Activated CD8-positive, alpha-beta T cell treated with anti-CD3 and anti-CD28 coated beads for 36 hours (primary cell): ENCODE measurements around the gene SEMA4C. TPM values are rescaled to one million over a fixed set of nuclear protein-coding genes. Genes with fewer than 3 reads are reported as not detected.

ENCODE experiments used
- ATAC-seq: fragments of 200-7000 bp; cut with Tn5 transposase; one replicate; pipeline ENCODE4 v1.10.0; 2021; ENCODE audit warnings: mild to moderate bottlenecking, moderate library complexity
- CTCF ChIA-PET: fragments of 350-600 bp; sonication (Branson Sonifier 250); formaldehyde crosslinking; loops from one replicate; lab custom pipeline; 2021; ENCODE audit warnings: antibody characterized with exemption; lab: Charles Lee
- POLR2A ChIA-PET: fragments of 350-600 bp; sonication (Branson Sonifier 250); formaldehyde crosslinking; loops from one replicate; lab custom pipeline; 2021; ENCODE audit warnings: antibody characterized with exemption; lab: Charles Lee
- DNase-seq: peaks from one replicate; pipeline ENCODE4 v3.0.0-alpha.2; 2020
- H3K27ac Mint-ChIP-seq: one replicate; pipeline ENCODE4 v1.8.0; 2021; ENCODE audit warnings: mild to moderate bottlenecking, mixed read lengths
- H3K27me3 Mint-ChIP-seq: one replicate; pipeline ENCODE4 v1.8.0; 2021; ENCODE audit warnings: mixed read lengths
- H3K36me3 Mint-ChIP-seq: one replicate; pipeline ENCODE4 v1.8.0; 2021; ENCODE audit warnings: low read depth, mixed read lengths
- H3K4me1 Mint-ChIP-seq: one replicate; pipeline ENCODE4 v1.8.0; 2021; ENCODE audit warnings: low read depth, mixed read lengths
- H3K4me3 Mint-ChIP-seq: one replicate; pipeline ENCODE4 v1.8.0; 2021; ENCODE audit warnings: mild to moderate bottlenecking, moderate library complexity, mixed read lengths
- H3K9me3 Mint-ChIP-seq: one replicate; pipeline ENCODE4 v1.8.0; 2021; ENCODE audit warnings: mixed read lengths
- intact Hi-C: fragments of 100-400 bp; cut with micrococcal nuclease; formaldehyde crosslinking; loops from one replicate; pipeline ENCODE4 v1.10.0; 2022
- total RNA-seq, 2 experiments: library from RNA; stranded (reverse); gene quantifications; one replicate each; pipeline ENCODE4 v1.2.3, GENCODE V29; 2021
- TF ChIP-seq, protein P1 (sequence below): fragments of 200-600 bp; IDR thresholded peaks from one replicate; pipeline ENCODE4 v1.8.0; 2022; ENCODE audit warnings: antibody characterized with exemption, mild to moderate bottlenecking

SEMA4C gene
- total RNA-seq, 2 experiments from 2014 or later = 10.4 to 12.4 TPM

DNA sequence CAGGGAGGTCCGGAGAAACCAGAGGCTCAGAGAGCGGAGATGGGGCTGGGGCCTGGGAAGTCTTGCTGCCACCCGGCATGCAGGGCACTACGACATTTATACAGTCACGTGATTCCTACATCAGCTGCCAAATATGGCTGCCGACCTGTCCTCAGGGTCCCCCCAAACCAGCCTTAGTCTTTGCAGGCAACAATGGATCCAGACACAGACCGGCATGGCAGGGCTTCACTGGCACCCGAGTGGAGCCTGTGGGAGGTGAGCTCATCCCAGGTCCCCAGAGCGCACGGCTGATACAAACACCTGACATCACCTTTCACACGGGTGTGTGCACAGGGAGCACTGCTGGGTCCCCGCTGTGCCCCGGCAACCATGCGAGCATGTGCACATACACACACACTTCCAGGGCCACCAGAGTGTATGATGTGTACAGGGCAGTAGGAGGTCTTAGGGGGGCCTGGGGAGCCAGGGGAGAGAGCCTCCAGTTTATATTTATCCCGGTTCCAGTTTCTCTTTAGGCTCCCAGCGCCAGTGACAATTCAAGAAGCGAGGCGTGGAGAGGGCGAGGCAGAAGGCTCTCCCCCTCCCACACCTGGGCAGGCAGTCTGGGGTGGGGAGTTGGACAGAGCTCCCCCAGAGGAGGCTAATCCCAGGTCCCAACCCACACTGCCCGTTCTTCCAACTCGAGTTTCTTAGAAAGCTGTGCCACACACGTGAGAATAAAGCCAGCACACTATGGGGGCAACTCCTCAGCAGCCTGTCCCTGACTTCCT is 2.7 kb downstream of the SEMA4C start:
- intact Hi-C loops = no loop called here
- Mint-ChIP-seq H3K27me3 (peaks cover 3% of the 10 kb centered on the region), H3K9me3 (no peaks in the 10 kb centered on the region), H3K27ac (peak overlapping the region; percentile 82), H3K4me1 (peaks cover 22% of the 10 kb centered on the region), H3K4me3 (peak overlapping the region; percentile 78), H3K36me3 (peaks cover 10% of the 10 kb centered on the region)
- TF ChIP-seq, protein P1, sequence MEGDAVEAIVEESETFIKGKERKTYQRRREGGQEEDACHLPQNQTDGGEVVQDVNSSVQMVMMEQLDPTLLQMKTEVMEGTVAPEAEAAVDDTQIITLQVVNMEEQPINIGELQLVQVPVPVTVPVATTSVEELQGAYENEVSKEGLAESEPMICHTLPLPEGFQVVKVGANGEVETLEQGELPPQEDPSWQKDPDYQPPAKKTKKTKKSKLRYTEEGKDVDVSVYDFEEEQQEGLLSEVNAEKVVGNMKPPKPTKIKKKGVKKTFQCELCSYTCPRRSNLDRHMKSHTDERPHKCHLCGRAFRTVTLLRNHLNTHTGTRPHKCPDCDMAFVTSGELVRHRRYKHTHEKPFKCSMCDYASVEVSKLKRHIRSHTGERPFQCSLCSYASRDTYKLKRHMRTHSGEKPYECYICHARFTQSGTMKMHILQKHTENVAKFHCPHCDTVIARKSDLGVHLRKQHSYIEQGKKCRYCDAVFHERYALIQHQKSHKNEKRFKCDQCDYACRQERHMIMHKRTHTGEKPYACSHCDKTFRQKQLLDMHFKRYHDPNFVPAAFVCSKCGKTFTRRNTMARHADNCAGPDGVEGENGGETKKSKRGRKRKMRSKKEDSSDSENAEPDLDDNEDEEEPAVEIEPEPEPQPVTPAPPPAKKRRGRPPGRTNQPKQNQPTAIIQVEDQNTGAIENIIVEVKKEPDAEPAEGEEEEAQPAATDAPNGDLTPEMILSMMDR = no peak
- CTCF ChIA-PET = interaction anchor here (1.2 to 7.1 kb wide), 4 partner anchors 9 to 246 kb away, joined by 4 to 61 read pairs (median 24); partner anchors contain the start of genes ANKRD36 and ANKRD39
- ATAC-seq = no peak
- DNase-seq = no peak
- POLR2A ChIA-PET = interaction anchor here (0.5 to 3.6 kb wide), 4 partner anchors 9 to 1685 kb away, joined by 3 to 30 read pairs (median 3); partner anchors contain the start of gene ANKRD39

DNA sequence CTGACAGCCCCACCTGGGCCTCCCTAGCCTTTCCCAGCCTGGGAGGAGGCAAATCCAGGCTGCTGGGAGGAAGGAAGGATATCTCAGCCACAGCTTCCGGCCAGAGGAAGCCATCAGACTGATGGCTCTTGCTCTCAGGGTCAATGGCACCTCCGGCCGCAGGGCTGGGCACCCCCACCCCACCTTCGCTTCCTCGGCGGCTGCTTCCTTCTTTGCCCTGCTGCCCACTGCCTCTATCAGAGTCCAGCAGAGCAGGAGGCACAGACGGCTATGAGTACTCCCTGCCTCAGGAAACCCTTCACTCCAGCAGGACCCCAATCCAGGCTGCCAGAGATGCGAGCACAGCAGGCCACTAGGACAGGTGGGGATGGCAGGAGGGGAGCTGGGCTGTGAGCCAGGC is 3.3 kb downstream of the SEMA4C start:
- ChIA-PET POLR2A (interaction anchor here (0.9 to 3.6 kb wide), 2 partner anchors 8 to 57 kb away, joined by 3 to 30 read pairs; partner anchors contain the start of gene ANKRD39), CTCF (interaction anchor here (4.5 to 7.1 kb wide), 2 partner anchors 9 to 86 kb away, joined by 38 to 61 read pairs; partner anchors contain the start of gene ANKRD39)
- Mint-ChIP-seq H3K36me3 (peaks cover 10% of the 10 kb centered on the region), H3K9me3 (no peaks in the 10 kb centered on the region), H3K4me1 (peaks cover 21% of the 10 kb centered on the region), H3K27ac (no peak overlapping the region), H3K4me3 (peak overlapping the region; percentile 78), H3K27me3 (peaks cover 3% of the 10 kb centered on the region)
- TF ChIP-seq, protein P1 = no peak
- intact Hi-C loops = no loop called here
- ATAC-seq (no peak), DNase-seq (no peak)

DNA sequence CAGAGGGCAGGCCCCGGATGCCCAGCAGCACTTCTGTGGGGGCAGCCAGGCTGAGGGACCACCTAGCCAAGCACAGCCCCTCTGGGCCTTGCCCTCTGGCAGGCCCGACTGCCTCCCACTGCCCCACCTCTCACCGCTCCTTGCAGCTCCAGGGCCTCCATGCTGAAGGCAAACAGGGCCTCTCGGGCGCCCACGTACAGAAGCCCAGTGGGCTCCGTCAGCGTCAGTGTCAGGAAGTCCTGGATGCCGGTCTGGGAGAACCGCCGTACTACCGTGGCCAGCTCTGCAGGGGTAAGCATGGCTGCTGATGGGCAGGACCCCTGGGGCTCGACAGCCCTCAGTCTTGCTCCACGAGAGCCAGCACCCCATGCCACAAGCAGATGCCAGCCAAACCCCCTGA is 3.7 kb downstream of the SEMA4C start:
- no peak overlapping the region for H3K4me3 Mint-ChIP-seq
- intact Hi-C loops = no loop called here
- no peak for DNase-seq
- TF ChIP-seq, protein P1 = no peak
- peaks cover 3% of the 10 kb centered on the region for H3K27me3 Mint-ChIP-seq
- peaks cover 19% of the 10 kb centered on the region for H3K4me1 Mint-ChIP-seq
- ATAC-seq = no peak
- peaks cover 10% of the 10 kb centered on the region for H3K36me3 Mint-ChIP-seq
- no peaks in the 10 kb centered on the region for H3K9me3 Mint-ChIP-seq
- POLR2A ChIA-PET = interaction anchor here (0.9 kb wide), 1 partner anchor 58 kb away, joined by 3 read pairs; no protein-coding TSS in a partner anchor
- H3K27ac Mint-ChIP-seq = no peak overlapping the region
- CTCF ChIA-PET = interaction anchor here (4.5 kb wide), 1 partner anchor 8 kb away, joined by 38 read pairs; the partner anchor contains the start of gene ANKRD39

DNA sequence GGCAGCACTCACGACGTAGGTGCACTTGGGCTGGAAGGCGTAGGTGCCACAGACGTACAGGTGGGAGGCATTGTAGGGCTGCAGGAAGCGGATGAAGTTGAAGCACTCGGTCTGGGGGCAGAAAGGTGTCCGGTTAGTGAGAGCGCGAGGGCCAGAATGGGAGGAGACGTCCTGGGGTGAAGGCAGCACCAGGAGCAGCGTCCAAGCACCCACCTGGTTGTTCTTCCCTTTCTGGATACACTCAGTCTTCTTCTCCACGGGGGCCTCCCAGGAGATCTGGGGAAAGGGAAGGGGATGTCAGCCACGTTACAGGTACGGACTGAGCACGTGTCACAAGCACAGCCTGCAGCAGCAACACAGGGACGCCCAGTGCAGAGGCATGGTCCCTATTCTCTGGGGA is 4.2 kb downstream of the SEMA4C start:
- Mint-ChIP-seq H3K36me3 (peaks cover 10% of the 10 kb centered on the region), H3K27me3 (peaks cover 2% of the 10 kb centered on the region), H3K4me1 (peaks cover 16% of the 10 kb centered on the region), H3K27ac (no peak overlapping the region), H3K9me3 (no peaks in the 10 kb centered on the region), H3K4me3 (no peak overlapping the region)
- ATAC-seq (no peak), DNase-seq (no peak)
- CTCF ChIA-PET = interaction anchor here (1.9 to 4.5 kb wide), 2 partner anchors 8 to 86 kb away, joined by 10 to 38 read pairs; partner anchors contain the start of gene ANKRD39
- intact Hi-C loops = no loop called here
- POLR2A ChIA-PET = no interaction called here
- TF ChIP-seq, protein P1 = no peak
